Lower lobe of right lung (tissue), 2 donors: ENCODE data around the gene ZNF331. TPM values are rescaled to one million over a fixed set of nuclear protein-coding genes. Genes with fewer than 3 reads are reported as not detected.

Experiments used
- ATAC-seq, 2 donors: fragments of 200-7000 bp; cut with Tn5 transposase; one replicate each; pipeline ENCODE4 v1.9.1; 2020 to 2022; ENCODE audit warnings: mild to moderate bottlenecking in 2 of 2, moderate library complexity in 2 of 2
- DNase-seq: peaks from one replicate; pipeline ENCODE4 v3.0.0-alpha.2; 2020
- H3K27ac ChIP-seq: fragments of 200-600 bp; one replicate; pipeline ENCODE4 v1.8.0; 2022
- H3K27me3 ChIP-seq: fragments of 200-600 bp; one replicate; pipeline ENCODE4 v1.8.0; 2022; ENCODE audit warnings: low read depth
- H3K36me3 ChIP-seq: fragments of 200-600 bp; one replicate; pipeline ENCODE4 v1.8.0; 2022; ENCODE audit warnings: mild to moderate bottlenecking
- H3K4me1 ChIP-seq: fragments of 200-600 bp; one replicate; pipeline ENCODE4 v1.8.0; 2022
- H3K4me3 ChIP-seq: fragments of 200-600 bp; one replicate; pipeline ENCODE4 v1.8.0; 2022; ENCODE audit warnings: mild to moderate bottlenecking
- H3K9me3 ChIP-seq: fragments of 200-600 bp; one replicate; pipeline ENCODE4 v1.8.0; 2022
- intact Hi-C: fragments of 100-400 bp; cut with DNase I; formaldehyde crosslinking; loops from one replicate; pipeline ENCODE4 v1.11.0; 2022
- total RNA-seq: library from RNA; stranded (reverse); fragmentation: NEBNext Ultra II Directional; extraction: Animal tissue kit (Norgen Biotek cat#: 25700); gene quantifications from one replicate; pipeline ENCODE4 v1.2.1, GENCODE V29; 2021
- TF ChIP-seq, protein P1 (sequence below): fragments of 200-600 bp; IDR thresholded peaks from one replicate; pipeline ENCODE4 v1.8.0; 2022; ENCODE audit warnings: antibody characterized with exemption, mild to moderate bottlenecking
- donor health status: DM: no; HTN: yes; CAD: no; lungs with severe emphysema.

The ZNF331 gene
- total RNA-seq, 1 donor from 2014 or later, result 36.6 TPM

DNA sequence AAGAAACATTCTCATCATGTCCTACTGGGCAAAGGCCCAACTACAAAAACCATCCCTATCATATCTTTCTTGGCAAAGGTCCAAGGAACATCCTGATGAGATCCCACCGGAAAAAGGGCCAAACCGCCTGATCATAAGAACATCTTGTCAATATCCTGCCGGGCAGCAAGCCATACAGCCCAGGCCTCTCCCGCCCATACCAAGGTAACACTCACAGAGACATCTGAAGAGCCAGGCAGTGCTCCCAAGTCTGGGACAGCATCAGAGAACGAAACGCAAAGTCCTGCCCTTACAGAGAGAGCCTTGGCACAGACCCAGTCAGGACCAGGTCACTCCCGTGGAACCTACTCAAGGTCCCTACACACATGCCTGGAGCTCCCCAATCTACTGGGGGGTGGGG is 18.5 kb upstream of the ZNF331 start:
- H3K9me3 ChIP-seq, result no peaks in the 10 kb centered on the region
- no peaks in the 10 kb centered on the region for H3K27me3 ChIP-seq
- peak in 1 of 2 donors; percentile 3 for ATAC-seq
- TF ChIP-seq, protein P1, sequence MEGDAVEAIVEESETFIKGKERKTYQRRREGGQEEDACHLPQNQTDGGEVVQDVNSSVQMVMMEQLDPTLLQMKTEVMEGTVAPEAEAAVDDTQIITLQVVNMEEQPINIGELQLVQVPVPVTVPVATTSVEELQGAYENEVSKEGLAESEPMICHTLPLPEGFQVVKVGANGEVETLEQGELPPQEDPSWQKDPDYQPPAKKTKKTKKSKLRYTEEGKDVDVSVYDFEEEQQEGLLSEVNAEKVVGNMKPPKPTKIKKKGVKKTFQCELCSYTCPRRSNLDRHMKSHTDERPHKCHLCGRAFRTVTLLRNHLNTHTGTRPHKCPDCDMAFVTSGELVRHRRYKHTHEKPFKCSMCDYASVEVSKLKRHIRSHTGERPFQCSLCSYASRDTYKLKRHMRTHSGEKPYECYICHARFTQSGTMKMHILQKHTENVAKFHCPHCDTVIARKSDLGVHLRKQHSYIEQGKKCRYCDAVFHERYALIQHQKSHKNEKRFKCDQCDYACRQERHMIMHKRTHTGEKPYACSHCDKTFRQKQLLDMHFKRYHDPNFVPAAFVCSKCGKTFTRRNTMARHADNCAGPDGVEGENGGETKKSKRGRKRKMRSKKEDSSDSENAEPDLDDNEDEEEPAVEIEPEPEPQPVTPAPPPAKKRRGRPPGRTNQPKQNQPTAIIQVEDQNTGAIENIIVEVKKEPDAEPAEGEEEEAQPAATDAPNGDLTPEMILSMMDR, result no peak
- H3K27ac ChIP-seq, result peak overlapping the region; percentile 88
- peaks cover 17% of the 10 kb centered on the region for H3K4me1 ChIP-seq
- no peaks in the 10 kb centered on the region for H3K36me3 ChIP-seq
- intact Hi-C loops, result no loop called here
- H3K4me3 ChIP-seq, result no peak overlapping the region
- DNase-seq, result peak; percentile 51

DNA sequence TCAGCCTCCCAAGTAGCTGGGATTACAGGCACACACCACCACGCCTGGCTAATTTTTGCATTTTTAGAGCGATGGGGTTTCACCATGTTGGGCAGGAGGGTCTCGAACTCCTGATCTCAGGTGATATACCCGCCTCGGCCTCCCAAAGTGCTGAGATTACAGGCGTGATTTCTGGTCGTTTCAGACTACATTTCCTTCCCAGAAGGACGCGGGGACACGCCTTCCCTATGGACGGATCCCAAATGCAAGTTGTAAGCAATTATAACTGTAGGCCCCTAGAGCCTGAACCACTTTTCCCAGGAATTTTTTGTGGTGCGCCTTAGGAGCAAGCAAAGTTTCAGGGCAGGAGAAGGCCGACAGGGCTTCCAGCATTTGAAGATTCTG is 17.8 kb upstream of the ZNF331 start:
- Histone ChIP-seq H3K9me3 (no peaks in the 10 kb centered on the region), H3K27me3 (no peaks in the 10 kb centered on the region), H3K4me3 (peak overlapping the region; percentile 60), H3K4me1 (peaks cover 17% of the 10 kb centered on the region), H3K36me3 (no peaks in the 10 kb centered on the region), H3K27ac (peak overlapping the region; percentile 88)
- TF ChIP-seq, protein P1, result no peak
- DNase-seq (no peak), ATAC-seq (no peak)
- intact Hi-C loops, result no loop called here

DNA sequence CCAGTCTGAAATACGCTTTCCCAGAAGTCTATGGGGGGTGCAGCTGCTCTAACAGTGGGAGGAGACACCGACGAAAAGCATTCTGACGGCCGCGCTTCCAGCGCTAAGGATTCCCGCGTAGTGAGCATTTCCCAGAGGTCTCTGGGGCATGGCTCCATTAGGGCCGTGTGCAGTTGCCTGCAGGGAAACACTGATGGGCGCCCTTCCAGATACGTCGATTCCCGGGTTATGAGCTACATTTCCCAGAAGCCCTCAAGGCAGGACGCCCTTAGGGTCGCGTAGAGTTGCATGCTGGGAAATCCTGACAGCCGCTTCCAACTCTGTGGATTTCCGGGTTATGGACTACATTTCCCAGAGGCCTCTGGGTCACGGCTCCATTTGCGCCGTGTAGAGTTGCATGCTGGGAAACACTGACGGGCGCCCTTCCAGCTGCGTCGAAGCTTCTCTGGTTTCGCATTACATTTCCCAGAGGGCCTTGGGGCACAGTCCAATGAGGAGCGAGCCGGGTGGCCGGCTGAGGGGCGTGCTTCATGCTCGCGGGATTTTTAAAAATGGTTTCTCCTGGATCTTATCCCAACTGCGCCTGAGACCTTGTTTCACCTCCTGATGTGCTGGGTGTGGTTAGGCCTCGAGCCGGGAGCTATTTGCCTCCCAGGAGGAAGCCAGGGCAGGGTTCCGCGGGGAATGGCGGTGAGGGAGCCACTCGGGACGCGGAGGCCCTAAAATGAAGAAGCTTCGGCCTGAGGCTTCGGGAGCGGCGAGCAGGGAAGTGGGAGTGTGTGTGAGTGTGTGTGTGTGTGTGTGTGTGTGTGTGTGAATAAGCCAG is 17.2 kb upstream of the ZNF331 start:
- H3K4me3 ChIP-seq, result peak overlapping the region; percentile 60
- no peaks in the 10 kb centered on the region for H3K27me3 ChIP-seq
- peak overlapping the region; percentile 88 for H3K27ac ChIP-seq
- TF ChIP-seq, protein P1, result no peak
- intact Hi-C loops, result no loop called here
- H3K36me3 ChIP-seq, result no peaks in the 10 kb centered on the region
- peaks cover 5% of the 10 kb centered on the region for H3K9me3 ChIP-seq
- peaks cover 17% of the 10 kb centered on the region for H3K4me1 ChIP-seq
- ATAC-seq, result peak; percentile 98 to 99
- peak; percentile 95 for DNase-seq

DNA sequence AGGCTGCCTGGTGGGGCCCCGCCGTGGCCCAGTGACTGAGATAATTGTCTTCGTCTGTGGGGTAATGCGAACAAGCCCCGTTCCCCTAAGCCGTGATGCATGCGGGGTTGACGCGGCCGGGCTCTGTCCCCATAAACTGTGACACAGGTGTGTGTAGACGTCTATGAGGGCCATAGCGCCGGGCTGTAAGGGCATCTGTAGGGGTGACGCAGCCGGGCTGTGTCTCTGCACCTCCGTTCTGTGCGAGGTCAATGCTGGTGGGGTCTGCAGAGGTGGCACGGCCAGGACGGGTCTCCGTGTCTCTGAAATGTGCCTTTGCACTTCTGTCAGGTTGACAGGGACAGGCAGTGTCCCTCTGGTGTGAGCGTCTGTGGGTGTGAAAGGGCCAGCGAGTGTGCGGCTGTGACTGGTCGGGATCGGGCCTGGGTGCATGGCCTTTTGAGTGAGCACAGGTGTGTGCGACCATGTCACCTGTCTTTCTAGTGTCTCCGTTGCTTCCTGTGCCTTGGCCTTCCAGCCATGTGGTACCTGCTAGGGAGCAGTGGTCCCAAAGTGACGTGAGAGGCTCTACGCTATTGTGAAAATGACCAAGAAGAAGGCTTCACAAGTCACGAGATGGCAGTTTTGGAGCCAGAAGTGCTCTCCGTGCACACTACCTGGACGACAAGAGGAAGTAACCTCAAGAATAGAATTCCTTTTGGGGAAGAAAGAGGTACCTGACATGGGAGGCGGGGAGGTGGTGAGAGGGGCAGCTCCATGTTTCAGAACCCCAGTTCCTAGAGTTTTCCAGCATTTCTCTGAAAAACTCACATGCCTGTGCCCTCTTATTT is 16.4 kb upstream of the ZNF331 start:
- H3K9me3 ChIP-seq, result peaks cover 12% of the 10 kb centered on the region
- no peak overlapping the region for H3K27ac ChIP-seq
- H3K4me1 ChIP-seq, result peaks cover 17% of the 10 kb centered on the region
- ATAC-seq (peak; percentile 1), DNase-seq (no peak)
- intact Hi-C loops, result no loop called here
- H3K27me3 ChIP-seq, result no peaks in the 10 kb centered on the region
- TF ChIP-seq, protein P1, result no peak
- H3K36me3 ChIP-seq, result no peaks in the 10 kb centered on the region
- H3K4me3 ChIP-seq, result peak overlapping the region; percentile 60

DNA sequence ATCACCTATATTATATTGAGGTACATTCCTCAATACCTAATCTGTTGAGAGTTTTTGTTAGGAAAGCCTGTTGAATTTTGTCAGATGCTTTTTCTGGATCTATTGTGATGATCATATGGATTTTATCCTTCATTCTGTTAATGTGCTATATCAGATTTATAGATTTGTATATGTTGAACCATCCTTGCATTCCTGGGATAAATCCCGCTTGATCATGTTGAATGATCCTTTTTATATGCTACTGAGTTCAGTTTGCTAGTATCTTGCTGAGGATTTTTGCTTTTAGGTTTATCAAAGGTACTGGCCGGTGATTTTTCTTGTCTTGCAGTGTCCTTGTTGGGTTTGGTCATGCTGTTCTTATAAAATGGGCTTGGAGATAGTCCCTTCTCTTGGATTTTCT is 12.0 kb upstream of the ZNF331 start:
- ATAC-seq (no peak), DNase-seq (no peak)
- H3K27me3 ChIP-seq, result no peaks in the 10 kb centered on the region
- H3K4me3 ChIP-seq, result no peak overlapping the region
- H3K27ac ChIP-seq, result no peak overlapping the region
- H3K9me3 ChIP-seq, result peaks cover 12% of the 10 kb centered on the region
- intact Hi-C loops, result no loop called here
- no peaks in the 10 kb centered on the region for H3K36me3 ChIP-seq
- TF ChIP-seq, protein P1, result no peak
- H3K4me1 ChIP-seq, result peaks cover 8% of the 10 kb centered on the region
